GM19467 (cell line): ENCODE results near the gene S100A10.

Experiments used
- ATAC-seq: cut with Tn5 transposase; IDR thresholded peaks from one replicate; pipeline ENCODE4 v1.9.1; 2021; ENCODE audit warnings: mild to moderate bottlenecking, moderate library complexity; ENCODE audit not compliant: unreplicated experiment

S100A10 gene

GRCh38 chr1:152014943-152015342 is 21.3 kb upstream of the S100A10 start:
- ATAC-seq = no peak

GRCh38 chr1:152013664-152014237 is 20.1 kb upstream of the S100A10 start:
- no peak for ATAC-seq

- ATAC-seq = no peak
Measured at GRCh38 chr1:152009691-152010090, 16.0 kb upstream of the S100A10 start.

GRCh38 chr1:152007047-152007446 is 13.4 kb upstream of the S100A10 start:
- no peak for ATAC-seq

- no peak for ATAC-seq
Measured at GRCh38 chr1:152005360-152005912, 11.8 kb upstream of the S100A10 start.

GRCh38 chr1:152003846-152004442 is 10.3 kb upstream of the S100A10 start:
- no peak for ATAC-seq

- ATAC-seq = no peak
Measured at GRCh38 chr1:152002960-152003359, 9.3 kb upstream of the S100A10 start.

GRCh38 chr1:152001631-152002584 is 8.2 kb upstream of the S100A10 start:
- ATAC-seq = no peak

- ATAC-seq = no peak
Measured at GRCh38 chr1:152000964-152001630, 7.4 kb upstream of the S100A10 start.

GRCh38 chr1:151998611-151999362 is 5.1 kb upstream of the S100A10 start:
- no peak for ATAC-seq

GRCh38 chr1:151997284-151997570 is 3.6 kb upstream of the S100A10 start:
- no peak for ATAC-seq

GRCh38 chr1:151995774-151996173 is 2.1 kb upstream of the S100A10 start:
- no peak for ATAC-seq

GRCh38 chr1:151994956-151995355 is 1.3 kb upstream of the S100A10 start:
- no peak for ATAC-seq

- no peak for ATAC-seq
Measured at GRCh38 chr1:151993084-151993733, 450 bp downstream of the S100A10 start.

- no peak for ATAC-seq
Measured at GRCh38 chr1:151992303-151993083, 1.2 kb downstream of the S100A10 start.

- ATAC-seq = no peak
Measured at GRCh38 chr1:151991663-151992302, 1.9 kb downstream of the S100A10 start.

GRCh38 chr1:151990856-151991198 is 2.8 kb downstream of the S100A10 start:
- no peak for ATAC-seq

GRCh38 chr1:151990058-151990855 is 3.4 kb downstream of the S100A10 start:
- ATAC-seq = no peak
